Activated T-cell treated with anti-CD3 and anti-CD28 coated beads, Interleukin-2, amount 50 U/mL, for 24 hours (primary cell): ENCODE data around the gene PSG5.
"Not testable (repeated sequence)": the region's sequence is repeated elsewhere in the genome, so short reads cannot be mapped to it uniquely, and the experiment has no call there.

Source experiments
- DNase-seq: peaks from one replicate; pipeline ENCODE4 v3.0.0-alpha.2; 2020
- H3K27ac Mint-ChIP-seq: 2 replicates; pipeline ENCODE4 v1.8.0; 2020; ENCODE audit warnings: mild to moderate bottlenecking, mixed read lengths
- H3K27me3 Mint-ChIP-seq: 2 replicates; pipeline ENCODE4 v1.8.0; 2020; ENCODE audit warnings: mixed read lengths
- H3K36me3 Mint-ChIP-seq: 2 replicates; pipeline ENCODE4 v1.8.0; 2020; ENCODE audit warnings: low read depth, mixed read lengths
- H3K4me1 Mint-ChIP-seq: 2 replicates; pipeline ENCODE4 v1.8.0; 2020; ENCODE audit warnings: low read depth, mixed read lengths
- H3K4me3 Mint-ChIP-seq: 2 replicates; pipeline ENCODE4 v1.8.0; 2020; ENCODE audit warnings: mild to moderate bottlenecking, moderate library complexity, mixed read lengths
- H3K9me3 Mint-ChIP-seq: 2 replicates; pipeline ENCODE4 v1.8.0; 2020; ENCODE audit warnings: mixed read lengths

Gene PSG5

DNA sequence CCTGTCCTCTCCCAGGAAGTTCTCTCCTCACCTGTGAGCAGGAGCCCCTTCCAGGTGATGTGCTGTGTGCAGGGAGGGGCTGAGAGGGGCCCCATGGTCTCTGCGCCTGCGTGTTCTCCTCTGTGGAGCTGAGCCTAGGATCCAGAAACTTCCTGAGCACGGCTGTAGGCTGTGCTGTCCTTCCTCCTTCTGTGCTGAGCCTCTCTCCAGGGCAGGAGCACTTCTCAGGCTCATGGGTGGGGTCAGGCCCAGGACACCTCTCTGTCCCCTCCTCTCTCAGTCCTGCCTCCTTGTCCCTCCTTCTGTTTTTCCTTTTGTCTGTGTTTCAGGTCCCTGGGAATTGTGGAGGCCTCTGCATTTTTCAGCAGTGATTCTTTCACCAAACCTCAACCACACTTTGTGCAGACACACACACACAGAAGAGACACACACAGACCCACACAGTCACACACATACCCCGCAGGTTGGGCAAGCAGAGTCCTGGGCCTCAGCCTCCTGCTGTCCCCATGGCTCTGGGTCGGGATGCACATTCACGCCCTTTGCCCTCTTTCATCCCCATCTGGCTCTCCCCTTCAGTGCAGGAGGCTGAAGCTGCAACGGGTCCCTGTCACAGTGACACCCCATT lies at the start of gene PSG5:
TSS of gene PSG5 (minus strand) at position 226 of the 625 bp plus-strand sequence. CDS start at position 95, 131 bp downstream.
- H3K27me3 Mint-ChIP-seq, result peaks cover 21% of the 10 kb centered on the region
- H3K27ac Mint-ChIP-seq, H3K36me3 Mint-ChIP-seq: not testable (repeated sequence)

DNA sequence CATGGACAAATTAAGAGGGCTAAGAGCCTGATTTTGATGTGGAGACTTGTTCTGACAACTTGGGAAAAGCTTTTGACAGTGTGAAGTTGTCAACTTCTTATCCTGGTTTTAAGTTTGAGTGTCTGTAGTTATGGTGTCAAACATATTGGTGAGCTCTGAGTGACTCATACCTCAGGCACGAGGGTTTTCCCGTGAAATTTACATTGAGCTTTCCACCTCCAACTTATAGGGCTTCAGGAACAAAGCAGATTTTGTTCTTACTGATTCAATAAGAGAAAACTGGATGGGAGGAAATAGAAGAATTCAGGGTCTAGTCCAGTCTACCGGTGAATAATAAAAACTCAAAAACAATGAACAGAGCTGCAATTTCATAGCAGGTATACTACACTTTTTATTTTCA lies 49.4 kb upstream of the PSG5 start:
- H3K9me3 Mint-ChIP-seq, result peaks cover 24% of the 10 kb centered on the region
- H3K4me3 Mint-ChIP-seq, H3K4me1 Mint-ChIP-seq, DNase-seq, H3K36me3 Mint-ChIP-seq, H3K27me3 Mint-ChIP-seq, H3K27ac Mint-ChIP-seq: not testable (repeated sequence)

More for the DNA sequence above, at the start of gene PSG5:
- H3K4me1 Mint-ChIP-seq, H3K4me3 Mint-ChIP-seq, DNase-seq, H3K9me3 Mint-ChIP-seq: not testable (repeated sequence)

DNA sequence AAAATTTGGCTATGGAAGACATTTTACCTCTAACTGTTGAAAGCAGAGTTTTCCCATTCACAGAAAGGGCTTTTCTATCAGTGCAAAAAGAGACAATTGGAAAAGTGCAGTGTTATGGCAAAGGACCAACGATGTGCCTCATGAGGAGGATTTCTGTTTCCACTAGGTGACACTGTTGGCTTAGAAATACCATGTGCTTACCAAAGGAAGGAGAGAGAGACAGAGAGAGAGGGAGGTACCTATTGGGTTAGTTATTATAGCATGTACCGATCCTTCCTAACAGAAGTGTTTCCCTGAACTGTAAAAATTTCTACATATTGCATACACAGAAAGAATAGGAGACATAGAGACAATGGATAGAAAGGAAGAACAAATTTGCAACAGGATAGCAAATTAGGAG lies 43.0 kb upstream of the PSG5 start:
- H3K4me3 Mint-ChIP-seq, result no peak overlapping the region
- H3K36me3 Mint-ChIP-seq, result peaks cover 5% of the 10 kb centered on the region
- no peak for DNase-seq
- no peaks in the 10 kb centered on the region for H3K4me1 Mint-ChIP-seq
- no peak overlapping the region for H3K27ac Mint-ChIP-seq
- H3K9me3 Mint-ChIP-seq, result peaks cover 46% of the 10 kb centered on the region
- H3K27me3 Mint-ChIP-seq, result peaks cover 3% of the 10 kb centered on the region

DNA sequence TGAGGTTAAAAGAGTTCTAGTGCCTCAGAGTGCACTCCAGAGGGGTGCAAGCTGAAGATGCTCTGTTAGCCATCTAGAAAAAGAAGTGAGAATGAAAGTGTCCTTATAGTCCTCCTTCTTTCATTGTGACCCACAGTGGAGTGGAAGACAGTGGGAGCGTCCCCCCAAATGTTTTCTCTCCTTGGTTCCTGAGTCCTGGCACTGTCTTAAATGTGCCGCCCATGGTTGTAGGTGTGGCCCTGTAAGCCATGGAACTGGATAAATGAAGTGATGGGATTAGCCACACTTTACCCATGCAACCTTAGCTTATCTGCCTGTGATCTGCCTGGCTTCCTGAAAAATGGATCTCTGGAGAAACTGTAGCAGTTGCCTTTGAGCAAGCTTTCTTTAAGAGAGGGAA lies 42.4 kb upstream of the PSG5 start:
- H3K4me3 Mint-ChIP-seq, DNase-seq, H3K27ac Mint-ChIP-seq, H3K4me1 Mint-ChIP-seq, H3K27me3 Mint-ChIP-seq, H3K36me3 Mint-ChIP-seq: not testable (repeated sequence)
- H3K9me3 Mint-ChIP-seq, result peaks cover 42% of the 10 kb centered on the region

DNA sequence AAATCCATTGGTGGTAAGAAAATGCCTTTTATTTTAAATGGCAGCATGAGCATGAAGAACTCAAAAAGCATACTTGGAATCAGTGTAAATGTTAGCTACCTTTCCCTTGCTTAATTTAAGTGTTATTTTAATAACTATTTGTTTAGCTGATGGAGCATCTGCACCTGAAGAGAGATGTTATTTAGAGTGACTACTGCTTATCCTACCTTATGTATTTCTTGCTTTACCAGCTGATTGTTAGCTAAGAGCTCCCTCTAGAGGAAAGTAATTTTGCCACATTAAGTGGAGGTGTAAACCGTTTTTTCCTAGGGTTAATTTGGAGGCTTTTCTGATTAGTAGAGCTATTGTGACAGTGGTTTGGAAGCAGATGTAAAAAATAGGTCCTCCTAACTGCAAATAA lies 40.6 kb upstream of the PSG5 start:
- not testable (repeated sequence) for H3K36me3 Mint-ChIP-seq, H3K27me3 Mint-ChIP-seq, DNase-seq, H3K4me1 Mint-ChIP-seq, H3K27ac Mint-ChIP-seq, H3K4me3 Mint-ChIP-seq
- peaks cover 42% of the 10 kb centered on the region for H3K9me3 Mint-ChIP-seq

DNA sequence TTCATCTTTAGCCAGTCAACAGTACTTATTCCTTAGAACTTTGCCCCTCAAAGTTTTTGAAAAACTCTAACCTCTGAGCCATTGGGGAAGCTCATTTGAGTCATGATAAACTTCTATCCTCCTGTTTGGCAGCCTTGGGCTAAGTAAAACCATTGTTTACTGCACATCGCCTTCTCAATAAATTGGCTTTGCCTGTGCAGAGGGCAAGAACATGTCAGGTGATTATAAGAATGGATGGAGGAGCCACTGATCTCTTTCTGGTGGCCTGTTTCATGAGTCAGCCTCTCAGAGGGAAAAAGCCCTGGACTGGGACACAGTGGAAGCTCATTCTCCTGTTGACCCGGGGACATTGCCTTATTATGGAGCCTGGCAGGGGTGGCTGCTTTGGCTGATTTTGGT lies 38.5 kb upstream of the PSG5 start:
- peaks cover 3% of the 10 kb centered on the region for H3K36me3 Mint-ChIP-seq
- no peaks in the 10 kb centered on the region for H3K27me3 Mint-ChIP-seq
- no peak overlapping the region for H3K4me3 Mint-ChIP-seq
- DNase-seq, result no peak
- peaks cover 31% of the 10 kb centered on the region for H3K9me3 Mint-ChIP-seq
- H3K4me1 Mint-ChIP-seq, result no peaks in the 10 kb centered on the region
- H3K27ac Mint-ChIP-seq, result no peak overlapping the region

DNA sequence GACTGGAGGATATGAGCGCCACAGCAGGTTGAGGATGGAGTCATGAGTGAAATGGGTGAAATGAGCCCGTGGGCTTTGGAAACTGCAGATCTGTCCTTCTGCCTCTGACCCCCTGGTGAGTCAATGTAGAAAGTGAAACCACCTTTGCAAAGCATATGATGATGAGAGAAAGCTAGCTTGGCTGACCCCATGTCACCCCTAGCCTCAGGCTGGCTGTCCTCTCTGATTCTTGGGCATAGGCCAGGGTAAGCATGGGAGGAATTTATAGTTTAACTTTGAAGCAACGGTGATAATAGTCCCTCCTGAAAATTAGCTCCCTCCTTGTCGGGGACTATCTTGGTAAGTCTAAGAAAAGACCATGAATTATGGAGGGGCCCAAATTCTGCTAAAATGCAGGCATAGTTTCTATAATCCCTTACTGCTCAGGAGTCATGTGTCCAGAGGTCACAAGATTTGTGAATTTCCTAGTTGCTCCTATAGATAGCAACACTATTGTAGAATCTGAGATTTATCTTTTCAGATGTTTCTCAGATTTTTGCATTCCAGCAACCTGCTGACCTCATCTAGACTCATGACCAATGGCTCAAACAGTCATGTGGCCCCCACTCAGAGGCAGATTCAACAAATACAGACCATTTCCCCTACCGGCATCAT lies 38.0 kb upstream of the PSG5 start:
- H3K9me3 Mint-ChIP-seq, result peaks cover 28% of the 10 kb centered on the region
- not testable (repeated sequence) for H3K27me3 Mint-ChIP-seq, H3K36me3 Mint-ChIP-seq, H3K4me1 Mint-ChIP-seq, DNase-seq, H3K4me3 Mint-ChIP-seq, H3K27ac Mint-ChIP-seq

DNA sequence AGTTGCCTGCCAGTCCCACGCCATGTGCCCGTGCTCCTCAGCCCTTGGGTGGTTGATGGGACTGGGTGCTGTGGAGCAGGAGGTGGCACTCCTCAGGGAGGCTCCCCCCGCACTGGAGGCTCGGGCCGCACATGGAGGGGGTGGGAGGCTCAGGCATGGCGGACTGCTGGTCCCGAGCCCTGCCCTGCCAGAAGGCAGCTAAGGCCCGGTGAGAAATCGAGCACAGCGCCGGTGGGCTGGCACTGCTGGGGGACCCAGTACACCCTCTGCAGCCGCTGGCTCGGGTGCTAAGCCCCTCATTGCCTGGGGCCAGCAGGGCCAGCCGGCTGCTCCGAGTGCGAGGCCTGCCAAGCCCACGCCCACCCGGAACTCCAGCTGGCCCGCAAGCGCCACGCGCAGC lies 35.6 kb upstream of the PSG5 start:
- H3K9me3 Mint-ChIP-seq, result peaks cover 13% of the 10 kb centered on the region
- not testable (repeated sequence) for H3K27ac Mint-ChIP-seq, H3K4me3 Mint-ChIP-seq, DNase-seq, H3K4me1 Mint-ChIP-seq, H3K36me3 Mint-ChIP-seq
- H3K27me3 Mint-ChIP-seq, result peaks cover 11% of the 10 kb centered on the region

DNA sequence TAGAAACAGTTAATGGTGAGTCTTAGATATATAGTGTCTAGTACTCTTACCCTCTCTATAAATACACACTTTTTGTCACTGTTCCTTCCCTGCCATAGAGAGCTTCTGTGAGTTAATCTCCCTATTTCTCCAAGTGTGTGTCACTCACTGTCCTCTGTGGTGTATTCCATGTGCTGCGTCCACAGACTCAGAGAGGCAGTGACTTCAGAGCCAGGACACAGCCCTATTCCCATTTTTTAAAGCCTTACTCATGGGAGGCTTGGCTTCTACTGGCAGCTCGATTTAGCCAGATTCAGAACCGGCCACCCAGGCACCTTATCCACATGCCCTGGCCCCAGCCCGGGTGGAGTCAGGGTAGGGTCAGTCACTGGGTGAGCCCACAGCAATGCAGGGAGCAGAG lies 32.8 kb upstream of the PSG5 start:
- not testable (repeated sequence) for H3K9me3 Mint-ChIP-seq, H3K4me1 Mint-ChIP-seq, H3K27ac Mint-ChIP-seq, H3K4me3 Mint-ChIP-seq, DNase-seq, H3K36me3 Mint-ChIP-seq
- H3K27me3 Mint-ChIP-seq, result peaks cover 23% of the 10 kb centered on the region

DNA sequence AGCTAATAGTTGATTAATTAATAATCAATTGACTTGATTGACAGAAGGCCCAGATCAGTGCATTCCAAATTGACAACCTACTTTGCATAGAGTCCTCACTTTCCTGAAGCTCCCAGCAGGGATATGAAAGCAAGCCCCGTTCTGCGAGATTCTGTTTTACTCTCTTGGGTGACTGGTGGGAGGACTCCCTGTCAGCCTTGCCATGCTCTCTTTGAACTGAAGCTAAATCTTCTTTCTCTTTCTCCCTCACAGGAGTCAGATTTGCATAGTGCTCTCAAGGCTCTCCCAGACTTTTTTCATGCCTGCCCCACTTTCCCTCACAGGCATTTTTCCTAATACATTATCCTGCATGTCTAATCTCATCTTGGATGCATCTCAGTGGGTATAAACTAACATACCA lies 29.5 kb upstream of the PSG5 start:
- H3K4me1 Mint-ChIP-seq, H3K9me3 Mint-ChIP-seq, H3K4me3 Mint-ChIP-seq, H3K27ac Mint-ChIP-seq, H3K36me3 Mint-ChIP-seq, DNase-seq: not testable (repeated sequence)
- peaks cover 33% of the 10 kb centered on the region for H3K27me3 Mint-ChIP-seq

DNA sequence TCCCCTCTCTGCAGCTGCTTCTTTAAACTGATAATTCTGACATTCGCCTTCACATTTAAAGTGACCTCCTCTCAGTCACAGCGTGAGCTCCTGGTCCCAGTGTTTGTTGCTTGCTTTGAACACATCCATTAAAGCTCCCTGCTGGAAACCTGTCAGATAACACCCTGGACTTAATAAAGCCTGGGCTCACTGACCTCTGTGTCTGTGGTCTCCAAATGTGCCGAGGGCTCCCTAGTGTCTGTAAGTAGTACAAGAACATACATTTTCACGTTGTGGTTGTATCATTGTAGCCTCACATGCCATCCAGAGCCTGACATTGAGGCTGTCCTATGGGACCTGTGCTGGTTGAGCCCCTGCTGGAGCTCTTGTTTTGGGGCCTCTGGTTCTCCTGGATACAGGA lies 21.7 kb upstream of the PSG5 start:
- DNase-seq, result no peak
- Mint-ChIP-seq H3K27me3 (peaks cover 35% of the 10 kb centered on the region), H3K36me3 (no peaks in the 10 kb centered on the region), H3K4me3 (no peak overlapping the region), H3K9me3 (no peaks in the 10 kb centered on the region), H3K27ac (no peak overlapping the region), H3K4me1 (no peaks in the 10 kb centered on the region)

DNA sequence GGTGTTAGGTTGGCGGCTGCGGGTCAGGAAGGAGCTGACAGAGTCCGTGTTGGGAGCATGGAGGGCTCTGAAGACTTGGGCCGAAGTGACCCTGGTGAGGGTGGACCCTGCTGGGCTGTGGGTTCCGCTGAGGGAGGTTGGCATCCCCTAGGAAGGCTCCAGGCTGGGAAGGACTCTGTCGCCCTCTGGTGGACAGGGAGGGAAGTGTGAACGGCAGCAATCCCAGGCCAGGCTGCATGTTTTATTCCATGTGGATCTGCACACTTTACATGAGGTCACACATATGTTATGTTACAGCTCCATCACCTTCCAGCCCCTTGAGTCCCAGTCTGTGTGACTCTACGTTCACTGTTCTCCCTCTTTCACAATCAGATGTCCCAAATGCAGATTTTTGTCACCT lies 20.8 kb upstream of the PSG5 start:
- H3K36me3 Mint-ChIP-seq, H3K4me3 Mint-ChIP-seq, H3K4me1 Mint-ChIP-seq, H3K27ac Mint-ChIP-seq, DNase-seq, H3K9me3 Mint-ChIP-seq: not testable (repeated sequence)
- H3K27me3 Mint-ChIP-seq, result peaks cover 32% of the 10 kb centered on the region

DNA sequence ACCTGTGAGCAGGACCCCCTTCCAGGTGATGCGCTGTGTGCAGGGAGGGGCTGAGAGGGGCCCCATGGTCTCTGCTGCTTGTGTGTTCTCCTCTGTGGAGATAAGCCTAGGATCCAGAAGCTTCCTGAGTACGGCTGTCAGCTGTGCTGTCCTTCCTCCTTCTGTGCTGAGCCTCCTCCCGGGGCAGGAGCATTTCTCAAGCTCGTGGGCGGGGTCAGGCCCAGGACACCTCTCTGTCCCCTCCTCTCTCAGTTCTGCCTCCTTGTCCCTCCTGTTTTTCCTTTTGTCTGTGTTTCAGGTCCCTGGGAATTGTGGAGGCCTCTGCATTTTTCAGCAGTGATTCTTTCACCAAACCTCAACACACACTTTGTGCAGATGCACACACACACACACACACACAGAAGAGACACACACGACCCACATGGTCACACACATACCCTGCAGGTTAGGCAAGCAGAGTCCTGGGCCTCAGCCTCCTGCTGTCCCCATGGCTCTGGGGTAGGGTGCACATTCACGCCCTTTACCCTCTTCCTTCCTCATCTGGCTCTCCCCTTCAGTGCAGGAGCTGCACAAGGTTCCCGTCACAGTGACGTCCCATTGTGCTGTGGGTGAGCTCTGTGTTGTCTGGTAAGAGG lies 19.3 kb upstream of the PSG5 start, which contains the start of gene PSG4:
TSS of gene PSG4 (minus strand) at position 168 of the 635 bp plus-strand sequence. CDS start at position 66, 102 bp downstream.
- not testable (repeated sequence) for DNase-seq, H3K9me3 Mint-ChIP-seq, H3K27ac Mint-ChIP-seq, H3K36me3 Mint-ChIP-seq, H3K4me1 Mint-ChIP-seq, H3K4me3 Mint-ChIP-seq
- H3K27me3 Mint-ChIP-seq, result peaks cover 25% of the 10 kb centered on the region

DNA sequence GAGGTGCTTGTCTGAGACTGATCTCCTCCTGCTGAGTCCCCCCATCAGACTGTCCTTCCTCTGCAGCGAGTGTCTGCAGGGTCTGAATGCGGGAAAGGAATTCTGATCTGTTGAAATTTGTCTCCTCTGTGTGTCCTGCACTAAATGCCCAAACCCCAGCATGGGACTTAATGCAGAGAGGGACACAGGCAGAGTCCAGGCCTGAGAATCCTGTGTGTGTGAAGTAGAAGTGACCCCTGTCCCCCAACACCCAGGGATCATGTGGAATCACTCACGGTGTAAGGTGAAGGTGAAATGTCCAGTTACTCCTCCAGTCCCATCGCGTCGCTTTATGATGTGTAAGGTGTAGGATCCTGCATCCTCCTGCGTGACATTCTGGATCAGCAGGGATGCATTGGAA lies 17.3 kb upstream of the PSG5 start:
- H3K4me3 Mint-ChIP-seq, H3K9me3 Mint-ChIP-seq, DNase-seq, H3K36me3 Mint-ChIP-seq, H3K4me1 Mint-ChIP-seq, H3K27ac Mint-ChIP-seq: not testable (repeated sequence)
- H3K27me3 Mint-ChIP-seq, result peaks cover 15% of the 10 kb centered on the region

DNA sequence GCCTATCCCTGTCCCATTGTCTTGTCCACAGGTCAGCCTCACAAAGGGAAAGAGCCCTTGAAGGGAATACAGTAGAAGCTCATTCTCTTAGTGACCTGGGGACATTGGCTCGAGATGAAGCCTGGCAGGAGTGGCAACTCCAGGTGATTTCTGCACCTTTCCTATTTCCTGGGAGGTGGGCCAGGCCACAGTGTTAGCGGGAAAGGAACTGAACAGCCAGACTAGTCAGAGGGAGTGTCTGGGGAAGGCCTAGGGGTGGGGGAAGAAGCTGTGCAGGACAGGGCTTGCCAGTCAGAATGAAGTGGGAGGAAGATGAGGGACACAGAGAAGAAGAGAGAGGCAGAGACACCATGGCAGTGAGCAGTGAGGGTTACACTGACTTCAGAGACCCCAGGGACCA lies 15.6 kb upstream of the PSG5 start:
- not testable (repeated sequence) for H3K27me3 Mint-ChIP-seq, H3K27ac Mint-ChIP-seq, H3K4me1 Mint-ChIP-seq, DNase-seq, H3K36me3 Mint-ChIP-seq, H3K4me3 Mint-ChIP-seq, H3K9me3 Mint-ChIP-seq
